Transverse colon (tissue), 4 donors: ENCODE measurements around the gene DNAJC3. TPM values are rescaled to one million over a fixed set of nuclear protein-coding genes. Genes with fewer than 3 reads are reported as not detected.

Source experiments
- DNase-seq: peaks from one replicate; pipeline ENCODE4 v3.0.0-alpha.2; 2019
- H3K27ac ChIP-seq, 4 donors: fragments of 200-600 bp; sonication (generic); 2 replicates each; pipeline ENCODE4 v1.5.1; 2016 to 2018; ENCODE audit warnings: inconsistent platforms in 4 of 4
- H3K27me3 ChIP-seq: fragments of 200-600 bp; sonication (generic); 2 replicates; pipeline ENCODE4 v1.5.1; 2017; ENCODE audit warnings: inconsistent platforms
- H3K36me3 ChIP-seq, 4 donors: fragments of 200-600 bp; sonication (generic); 2 replicates each; pipeline ENCODE4 v1.5.1; 2017 to 2019; ENCODE audit warnings: inconsistent platforms in 4 of 4
- H3K4me1 ChIP-seq, 4 donors: fragments of 200-600 bp; sonication (generic); 2 replicates each; pipeline ENCODE4 v1.5.1; 2017 to 2020; ENCODE audit warnings: inconsistent platforms in 4 of 4
- H3K4me3 ChIP-seq, 4 donors: fragments of 200-600 bp; sonication (generic); 1 replicate in 1 of 4; 2 replicates in 3 of 4; pipeline versions ENCODE4 v1.5.1 to v1.6.1; 2017 to 2019; ENCODE audit warnings: inconsistent platforms in 4 of 4
- H3K9me3 ChIP-seq, 2 donors: fragments of 200-600 bp; sonication (generic); 2 replicates each; pipeline ENCODE4 v1.5.1; 2017 to 2019; ENCODE audit warnings: inconsistent platforms in 2 of 2
- CTCF ChIP-seq, 5 experiments: fragments of 200-600 bp in 3 of 5; fragments of 450-650 bp in 2 of 5; sonication (generic) in 3 of 5; IDR thresholded peaks; 1 replicate in 2 of 5; 2 replicates in 3 of 5; pipeline ENCODE4 v1.5.1; 2016 to 2017; ENCODE audit warnings: antibody characterized with exemption in 5 of 5, inconsistent platforms in 3 of 5, mild to moderate bottlenecking in 2 of 5, moderate library complexity in 1 of 5
- EP300 ChIP-seq: sonication (generic); formaldehyde crosslinking; IDR thresholded peaks from one replicate; pipeline ENCODE4 v1.6.1; 2017; ENCODE audit warnings: antibody characterized with exemption, low read depth
- POLR2A ChIP-seq: fragments of 450-650 bp; IDR thresholded peaks from one replicate; pipeline ENCODE4 v1.6.1; 2016; ENCODE audit warnings: antibody characterized with exemption, mild to moderate bottlenecking, moderate library complexity
- POLR2AphosphoS5 ChIP-seq, 3 donors: sonication (generic); formaldehyde crosslinking; IDR thresholded peaks; one replicate each; pipeline ENCODE4 v1.6.1; 2016; ENCODE audit warnings: antibody characterized with exemption in 3 of 3
- WGBS, 2 donors: methylation state at CpG; one replicate each; pipeline ENCODE4 v1.1.5; 2018; ENCODE audit warnings: low coverage in 1 of 2; 5-methylcytosine and 5-hydroxymethylcytosine counted together
- in situ Hi-C, 4 donors: fragments of 200-750 bp; cut with MboI; loops; one replicate each; pipeline versions ENCODE4 v1.15.0 to v1.15.1; 2017; ENCODE audit warnings: low sequenced_read_pairs in 3 of 4, low pct_ligation_motif_present in 1 of 4, low pct_unique_long_range_greater_than_20kb in 1 of 4
- intact Hi-C: fragments of 100-400 bp; cut with DNase I; formaldehyde crosslinking; loops from one replicate; pipeline ENCODE4 v1.15.1; 2023; ENCODE audit warnings: low total_unique reads
- total RNA-seq, 4 donors: library from RNA; depleted of rRNA; stranded (reverse); fragments of >200 nt; gene quantifications; one replicate each; pipeline ENCODE4 v1.1.0, GENCODE V29; 2016

Gene DNAJC3
- total RNA-seq, 4 donors from 2014 or later: 22.8 to 49.7 (median 35.5) TPM

DNA sequence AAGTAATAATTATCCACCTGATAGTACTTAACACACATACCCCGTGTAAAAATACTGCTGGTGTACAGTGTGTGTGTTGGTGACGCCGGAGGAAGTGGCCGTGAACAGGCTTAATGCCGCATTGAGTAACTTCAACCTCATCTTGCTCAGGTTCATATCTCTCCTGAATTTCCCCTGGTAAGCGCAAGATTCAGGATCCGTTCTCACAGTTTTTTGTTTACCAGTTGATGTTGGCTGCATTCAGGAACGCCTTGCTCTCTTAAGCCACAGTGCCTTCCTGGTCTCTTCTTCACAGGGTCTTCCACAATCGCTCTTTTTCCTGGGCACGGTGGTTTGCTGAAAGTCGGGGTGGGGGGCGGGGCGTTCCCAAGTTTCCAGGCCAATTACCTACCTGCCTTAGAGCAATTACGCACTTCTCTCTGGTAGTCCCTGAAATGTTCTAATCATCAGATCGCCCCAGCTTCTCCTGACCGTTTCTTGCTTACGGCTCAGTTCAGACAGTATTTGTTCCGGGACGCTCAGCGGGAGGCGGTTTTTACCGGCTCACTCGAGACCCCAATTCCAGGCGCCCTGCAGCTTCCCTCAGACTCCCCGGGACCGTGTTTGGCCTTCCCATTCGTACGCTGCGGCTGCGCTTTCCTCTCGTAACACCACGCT is 706 bp upstream of the DNAJC3 start:
- Histone ChIP-seq H3K27ac (peak overlapping the region; percentile 94 to 98 (median 95)), H3K4me3 (peak overlapping the region; percentile 44 to 88 (median 76)), H3K27me3 (no peaks in the 10 kb centered on the region), H3K4me1 (peaks cover 0 to 46% (median 25%) of the 10 kb centered on the region in 4 donors), H3K36me3 (no peaks in the 10 kb centered on the region), H3K9me3 (peaks cover 1 to 5% of the 10 kb centered on the region in 2 donors)
- in situ Hi-C loops: no loop called here
- peak; percentile 40 for DNase-seq
- TF ChIP-seq POLR2A (no peak), EP300 (no peak), CTCF (IDR thresholded peaks at IDR 0.05) (no peak), POLR2AphosphoS5 (IDR thresholded peaks at IDR 0.05) (no peak)
- intact Hi-C loops: no loop called here
- WGBS, 2 donors: 1% methylated on average over 26 of the region's 32 CpGs; no CpG with 5 or more reads in 1 of the 2 donors

- Histone ChIP-seq H3K27me3 (no peaks in the 10 kb centered on the region), H3K36me3 (no peaks in the 10 kb centered on the region), H3K27ac (peak overlapping the region; percentile 94 to 98 (median 95)), H3K4me1 (peaks cover 0 to 56% (median 25%) of the 10 kb centered on the region in 4 donors), H3K9me3 (no peaks in the 10 kb centered on the region), H3K4me3 (peak overlapping the region; percentile 70 to 97 (median 85))
- intact Hi-C loops (loop anchor here (1.0 kb wide), 1 partner anchor 41 kb away; no protein-coding TSS in a partner anchor), in situ Hi-C loops (no loop called here)
- DNase-seq: peak; percentile 63
- WGBS, 2 donors: 1 to 4% methylated on average over 15 to 25 of the region's 30 CpGs
- no peak for TF ChIP-seq CTCF (IDR thresholded peaks at IDR 0.05)
- TF ChIP-seq POLR2AphosphoS5 (IDR thresholded peaks at IDR 0.05): peak in 1 of 3 donors; percentile 13
- TF ChIP-seq EP300: no peak
Observed at GRCh38 chr13:95677564-95678266, 776 bp downstream of the DNAJC3 start.

- H3K4me1 ChIP-seq: peaks cover 0 to 58% (median 27%) of the 10 kb centered on the region in 4 donors
- no peak for DNase-seq
- no peaks in the 10 kb centered on the region for H3K36me3 ChIP-seq
- 67 to 81% methylated on average over 4 of the region's 4 CpGs for WGBS, 2 donors
- TF ChIP-seq POLR2A: no peak
- no peak for TF ChIP-seq CTCF (IDR thresholded peaks at IDR 0.05)
- TF ChIP-seq EP300: no peak
- no peak for TF ChIP-seq POLR2AphosphoS5 (IDR thresholded peaks at IDR 0.05)
- no peaks in the 10 kb centered on the region for H3K27me3 ChIP-seq
- no peaks in the 10 kb centered on the region for H3K9me3 ChIP-seq
- in situ Hi-C loops: no loop called here
- intact Hi-C loops: no loop called here
- H3K4me3 ChIP-seq: peak overlapping the region in 1 of 4 donors; percentile 82
- H3K27ac ChIP-seq: peak overlapping the region in 1 of 4 donors; percentile 94
Observed at GRCh38 chr13:95678967-95679366, 2.0 kb downstream of the DNAJC3 start.

GRCh38 chr13:95679722-95680121 is 2.8 kb downstream of the DNAJC3 start:
- no peak for DNase-seq
- Histone ChIP-seq H3K27ac (no peak overlapping the region), H3K9me3 (no peaks in the 10 kb centered on the region), H3K27me3 (no peaks in the 10 kb centered on the region), H3K36me3 (no peaks in the 10 kb centered on the region), H3K4me3 (no peak overlapping the region), H3K4me1 (peaks cover 0 to 61% (median 34%) of the 10 kb centered on the region in 4 donors)
- in situ Hi-C loops (no loop called here), intact Hi-C loops (no loop called here)
- TF ChIP-seq EP300 (no peak), POLR2A (no peak), CTCF (IDR thresholded peaks at IDR 0.05) (no peak), POLR2AphosphoS5 (IDR thresholded peaks at IDR 0.05) (no peak)
- WGBS, 2 donors: 64 to 82% methylated on average over 2 of the region's 2 CpGs
